GM12878 (cell line): Measurements from ENCODE around the gene CADPS. TPM values are rescaled to one million over a fixed set of nuclear protein-coding genes. Genes with fewer than 3 reads are reported as not detected.

Experiments
- ATAC-seq: fragments of 200-7000 bp; cut with Tn5 transposase; 3 replicates; pipeline ENCODE4 v1.9.1; 2020; ENCODE audit warnings: mild to moderate bottlenecking, moderate library complexity
- BruUV-seq: library from RNA; stranded (reverse); fragments of 400-500 nt; replicated peaks from 2 replicates; lab custom pipeline; 2021; lab: Mats Ljungman, UMichigan
- CTCF ChIA-PET: fragments of 300-600 bp; sonication (Branson Sonifier 250); formaldehyde crosslinking; extraction: SDS; loops from one replicate; lab custom pipeline; 2021; ENCODE audit warnings: inconsistent platforms; lab: Yijun Ruan, JAX
- POLR2A ChIA-PET: fragments of 350-600 bp; formaldehyde crosslinking; extraction: SDS; loops from one replicate; lab custom pipeline; 2021; ENCODE audit warnings: inconsistent platforms; lab: Charles Lee
- RAD21 ChIA-PET: fragments of 300-600 bp; sonication (Branson Sonifier 250); formaldehyde crosslinking; loops from one replicate; lab custom pipeline; 2023; ENCODE audit warnings: antibody characterized with exemption; ENCODE audit not compliant: unreplicated experiment; lab: Charles Lee
- SMC1A ChIA-PET: fragments of 300-600 bp; sonication (Branson Sonifier 250); formaldehyde crosslinking; loops from one replicate; lab custom pipeline; 2023; ENCODE audit not compliant: unreplicated experiment, uncharacterized antibody; lab: Charles Lee
- DNase-seq: peaks from one replicate; pipeline ENCODE4 v3.0.0-alpha.2; 2011; ENCODE audit warnings: low read depth, low spot score
- FAIRE-seq: peaks from 3 replicates; lab custom pipeline; 2011; peaks lifted over from hg19 to GRCh38; lab: Jason Lieb, UNC
- H2AFZ ChIP-seq: 2 replicates; pipeline ENCODE4 v1.6.0; 2011; ENCODE audit warnings: low read depth, low read length, control low read depth; ENCODE audit not compliant: control insufficient read depth
- H3K27ac ChIP-seq: 2 replicates; pipeline ENCODE4 v1.5.1; 2011; ENCODE audit warnings: control low read depth; ENCODE audit not compliant: control insufficient read depth, insufficient read depth
- H3K27me3 ChIP-seq, 2 experiments: replicated peaks in 1 of 2; 2 replicates each; pipeline versions ENCODE4 v1.6.0 to v1.6.1; 2011; ENCODE audit warnings: low read length in 1 of 2; ENCODE audit not compliant: control insufficient read depth in 2 of 2, insufficient read depth in 2 of 2
- H3K36me3 ChIP-seq, 2 experiments: 2 replicates each; pipeline ENCODE4 v1.5.1; 2011; ENCODE audit warnings: low read length in 1 of 2; ENCODE audit not compliant: control insufficient read depth in 2 of 2, insufficient read depth in 2 of 2
- H3K4me1 ChIP-seq: 2 replicates; pipeline ENCODE4 v1.6.1; 2011; ENCODE audit warnings: mild to moderate bottlenecking, low read length, moderate library complexity, mixed read lengths; ENCODE audit not compliant: control insufficient read depth, insufficient read depth
- H3K4me2 ChIP-seq: 2 replicates; pipeline ENCODE4 v1.6.0; 2011; ENCODE audit warnings: control low read depth; ENCODE audit not compliant: control insufficient read depth, insufficient read depth
- H3K4me3 ChIP-seq: fragments of 200-600 bp; sonication (generic); 2 replicates; pipeline ENCODE4 v1.5.1; 2016
- H3K79me2 ChIP-seq: 2 replicates; pipeline ENCODE4 v1.6.0; 2011; ENCODE audit warnings: low read length; ENCODE audit not compliant: control insufficient read depth, insufficient read depth
- H3K9ac ChIP-seq: 2 replicates; pipeline ENCODE4 v1.8.0; 2011; ENCODE audit warnings: low read length, control low read depth, mixed read lengths; ENCODE audit not compliant: control insufficient read depth, insufficient read depth
- H3K9me3 ChIP-seq: replicated peaks from 3 replicates; pipeline ENCODE4 v1.5.1; 2011; ENCODE audit warnings: mild to moderate bottlenecking, low read length; ENCODE audit not compliant: control insufficient read depth, insufficient read depth
- H4K20me1 ChIP-seq: 2 replicates; pipeline ENCODE4 v1.6.0; 2011; ENCODE audit not compliant: control insufficient read depth, insufficient read depth
- ATF7 ChIP-seq: fragments of 450-650 bp; IDR thresholded peaks from 2 replicates; pipeline ENCODE4 v1.6.1; 2016; ENCODE audit warnings: low read depth, mild to moderate bottlenecking
- CBFB ChIP-seq: IDR thresholded peaks from 2 replicates; pipeline ENCODE4 v1.6.1; 2016; ENCODE audit warnings: antibody characterized with exemption, low read depth
- CREB1 ChIP-seq: IDR thresholded peaks from 2 replicates; pipeline ENCODE4 v1.6.1; 2012; ENCODE audit warnings: low read depth, mild to moderate bottlenecking, inconsistent platforms
- IRF4 ChIP-seq: IDR thresholded peaks from 2 replicates; pipeline ENCODE4 v1.6.1; 2011; ENCODE audit warnings: low read depth, low read length
- MEF2A ChIP-seq: IDR thresholded peaks from 2 replicates; pipeline ENCODE4 v1.6.1; 2011; ENCODE audit warnings: low read depth, mild to moderate bottlenecking, low read length, moderate library complexity; ENCODE audit not compliant: insufficient read depth
- MTA2 ChIP-seq: fragments of 450-650 bp; IDR thresholded peaks from 2 replicates; pipeline ENCODE4 v1.6.1; 2016; ENCODE audit warnings: low read depth, mild to moderate bottlenecking, moderate library complexity
- NFXL1 ChIP-seq: fragments of 450-650 bp; IDR thresholded peaks from 2 replicates; pipeline ENCODE4 v1.6.1; 2017; ENCODE audit warnings: antibody characterized with exemption, mild to moderate bottlenecking, borderline replicate concordance
- NFYB ChIP-seq: IDR thresholded peaks from 2 replicates; pipeline ENCODE4 v1.6.1; 2011; ENCODE audit warnings: low read depth, mild to moderate bottlenecking, low read length, improper control_type of control experiment, moderate library complexity; ENCODE audit not compliant: insufficient read depth
- NR2C1 ChIP-seq: fragments of 450-650 bp; IDR thresholded peaks from 2 replicates; pipeline ENCODE4 v1.6.1; 2017; ENCODE audit warnings: antibody characterized with exemption, mild to moderate bottlenecking, moderate library complexity
- PAX8 ChIP-seq: fragments of 450-650 bp; IDR thresholded peaks from 2 replicates; pipeline ENCODE4 v1.6.1; 2017; ENCODE audit warnings: mild to moderate bottlenecking, moderate library complexity
- PML ChIP-seq: IDR thresholded peaks from 2 replicates; pipeline ENCODE4 v1.6.1; 2012; ENCODE audit warnings: low read length, inconsistent platforms
- RCOR1 ChIP-seq: conservative IDR thresholded peaks from 2 replicates; pipeline ENCODE4 v1.6.1; 2012; ENCODE audit warnings: low read depth, low read length, improper control_type of control experiment
- SMAD5 ChIP-seq: IDR thresholded peaks from 2 replicates; pipeline ENCODE4 v1.6.1; 2016; ENCODE audit warnings: antibody characterized with exemption, low read depth
- SRF ChIP-seq, 2 experiments: IDR thresholded peaks; 2 replicates each; pipeline ENCODE4 v1.6.1; 2011; ENCODE audit warnings: low read depth in 2 of 2, low read length in 2 of 2, mild to moderate bottlenecking in 1 of 2, moderate library complexity in 1 of 2
- STAT1 ChIP-seq: fragments of 450-650 bp; conservative IDR thresholded peaks from 2 replicates; pipeline ENCODE4 v1.6.1; 2014; ENCODE audit warnings: antibody characterized with exemption, mild to moderate bottlenecking
- SUPT20H ChIP-seq: IDR thresholded peaks from 2 replicates; pipeline ENCODE4 v1.6.1; 2011; ENCODE audit warnings: low read depth, mild to moderate bottlenecking, low read length, moderate library complexity, borderline replicate concordance; ENCODE audit not compliant: control insufficient read depth
- whole genome bisulfite sequencing: methylation state at CpG from one replicate; pipeline ENCODE4 v1.1.6; 2016; ENCODE audit warnings: low lambda C conversion rate; ENCODE audit not compliant: insufficient replicate concordance, insufficient coverage; ENCODE audit errors: missing lambda C conversion rate; 5-methylcytosine and 5-hydroxymethylcytosine counted together
- in situ Hi-C: fragments of 300-500 bp; cut with MboI; formaldehyde crosslinking; loops from 9 replicates; pipeline ENCODE4 v1.14.3; 2018; ENCODE audit warnings: mixed read lengths
- intact Hi-C: fragments of 100-400 bp; cut with micrococcal nuclease; formaldehyde crosslinking; loops from one replicate; pipeline ENCODE4 v1.14.2; 2022; ENCODE audit not compliant: unreplicated experiment
- polyA plus RNA-seq, 11 experiments: library from polyadenylated mRNA; depleted of rRNA in 4 of 11; unstranded in 6 of 11; stranded (reverse) in 5 of 11; fragments of >200 nt; fragmentation: Nextera tagmentation in 4 of 11; fragmentation: Illumina TruSeq in 1 of 11; extraction: Ambion mirVana in 4 of 11; extraction: Trizol in 1 of 11; gene quantifications; 1 replicate in 1 of 11; 2 replicates in 10 of 11; pipeline versions ENCODE4 v1.2.1 to v1.2.3, GENCODE V29; 2011 to 2016; ENCODE audit warnings: inconsistent platforms in 2 of 11, missing spikeins in 2 of 11, low read depth in 1 of 11
- total RNA-seq, 4 experiments: library from RNA; depleted of rRNA in 3 of 4; stranded (reverse); fragments of >200 nt in 3 of 4; fragmentation: Illumina TruSeq in 1 of 4; extraction: Trizol in 1 of 4; gene quantifications; 2 replicates each; pipeline versions ENCODE4 v1.2.1 to v1.2.3, GENCODE V29; 2013 to 2021
- TF ChIP-seq, protein P1 (sequence below): fragments of 450-650 bp; formaldehyde crosslinking; IDR thresholded peaks from 2 replicates; pipeline ENCODE4 v1.4.0; 2020; ENCODE audit warnings: mild to moderate bottlenecking, moderate library complexity
- TF ChIP-seq, protein P2 (sequence below): fragments of 450-650 bp; formaldehyde crosslinking; IDR thresholded peaks from 2 replicates; pipeline ENCODE4 v1.4.0; 2022; ENCODE audit warnings: mild to moderate bottlenecking, moderate library complexity

CADPS gene
- total and polyA plus RNA-seq, 10 of the 15 experiments (the other 5 are each of a cell fraction or from before 2014, with no cell fraction given), result 0.20 TPM; not detected in 9

DNA sequence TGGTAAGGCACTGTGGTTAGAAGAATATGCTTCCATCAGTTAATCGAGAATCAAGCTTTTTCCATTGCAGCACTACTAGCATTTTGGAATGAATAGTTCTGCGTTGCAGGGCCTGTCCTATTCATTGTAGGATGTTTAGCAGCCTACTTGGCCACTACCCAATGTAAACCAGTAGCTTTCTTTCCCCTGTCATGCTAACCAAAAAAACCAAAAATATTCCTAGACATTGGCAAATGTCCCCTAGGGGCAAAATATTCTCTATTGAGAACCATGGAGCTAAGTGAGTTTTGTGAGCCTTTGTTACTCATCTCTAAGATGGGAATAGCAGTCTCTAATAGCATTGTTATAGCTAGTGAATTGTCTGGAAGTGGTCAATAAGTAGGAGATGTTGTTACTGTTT lies 187.2 kb downstream of the CADPS start (continued):
- TF ChIP-seq, protein P1, sequence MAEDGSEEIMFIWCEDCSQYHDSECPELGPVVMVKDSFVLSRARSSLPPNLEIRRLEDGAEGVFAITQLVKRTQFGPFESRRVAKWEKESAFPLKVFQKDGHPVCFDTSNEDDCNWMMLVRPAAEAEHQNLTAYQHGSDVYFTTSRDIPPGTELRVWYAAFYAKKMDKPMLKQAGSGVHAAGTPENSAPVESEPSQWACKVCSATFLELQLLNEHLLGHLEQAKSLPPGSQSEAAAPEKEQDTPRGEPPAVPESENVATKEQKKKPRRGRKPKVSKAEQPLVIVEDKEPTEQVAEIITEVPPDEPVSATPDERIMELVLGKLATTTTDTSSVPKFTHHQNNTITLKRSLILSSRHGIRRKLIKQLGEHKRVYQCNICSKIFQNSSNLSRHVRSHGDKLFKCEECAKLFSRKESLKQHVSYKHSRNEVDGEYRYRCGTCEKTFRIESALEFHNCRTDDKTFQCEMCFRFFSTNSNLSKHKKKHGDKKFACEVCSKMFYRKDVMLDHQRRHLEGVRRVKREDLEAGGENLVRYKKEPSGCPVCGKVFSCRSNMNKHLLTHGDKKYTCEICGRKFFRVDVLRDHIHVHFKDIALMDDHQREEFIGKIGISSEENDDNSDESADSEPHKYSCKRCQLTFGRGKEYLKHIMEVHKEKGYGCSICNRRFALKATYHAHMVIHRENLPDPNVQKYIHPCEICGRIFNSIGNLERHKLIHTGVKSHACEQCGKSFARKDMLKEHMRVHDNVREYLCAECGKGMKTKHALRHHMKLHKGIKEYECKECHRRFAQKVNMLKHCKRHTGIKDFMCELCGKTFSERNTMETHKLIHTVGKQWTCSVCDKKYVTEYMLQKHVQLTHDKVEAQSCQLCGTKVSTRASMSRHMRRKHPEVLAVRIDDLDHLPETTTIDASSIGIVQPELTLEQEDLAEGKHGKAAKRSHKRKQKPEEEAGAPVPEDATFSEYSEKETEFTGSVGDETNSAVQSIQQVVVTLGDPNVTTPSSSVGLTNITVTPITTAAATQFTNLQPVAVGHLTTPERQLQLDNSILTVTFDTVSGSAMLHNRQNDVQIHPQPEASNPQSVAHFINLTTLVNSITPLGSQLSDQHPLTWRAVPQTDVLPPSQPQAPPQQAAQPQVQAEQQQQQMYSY (CRISPR knock-in tag), result no peak
- TF ChIP-seq CBFB (no peak), MTA2 (no peak)

DNA sequence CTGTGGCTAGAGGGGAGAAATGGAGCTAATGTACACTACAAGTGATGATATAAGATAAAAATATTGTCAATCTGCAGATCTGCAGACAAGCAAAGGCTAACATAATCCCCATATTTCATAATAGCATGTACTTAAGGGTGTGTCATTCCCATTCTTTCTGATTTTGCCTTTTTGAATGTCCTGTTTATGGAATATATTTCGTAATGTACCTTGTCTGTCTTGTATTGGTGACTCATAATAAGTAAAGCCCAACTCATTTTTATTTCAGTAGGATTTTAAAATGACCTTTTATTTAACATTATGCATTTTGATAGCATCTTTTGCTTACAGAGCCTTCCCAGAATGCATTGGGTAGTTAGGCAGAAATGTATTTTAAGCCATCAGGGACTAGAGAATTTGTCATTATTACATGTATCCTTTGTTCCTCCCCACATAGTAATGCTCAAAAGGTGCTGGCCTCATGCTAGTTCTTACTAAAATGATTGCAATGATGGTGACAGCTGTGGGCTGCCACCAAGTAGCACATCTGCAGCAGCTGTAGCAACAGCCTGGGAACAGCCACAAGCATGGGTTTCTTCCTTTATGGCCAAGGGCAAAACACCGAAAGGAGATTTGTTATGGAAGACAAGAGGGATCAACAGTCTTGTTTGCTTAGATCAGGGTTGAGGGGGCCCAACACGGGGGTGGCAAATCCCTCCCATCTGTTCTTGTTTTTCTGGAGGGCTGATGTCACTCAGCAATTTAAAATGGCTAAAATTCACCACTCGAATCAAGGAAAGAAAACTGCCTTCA lies 188.5 kb downstream of the CADPS start:
- H3K4me2 ChIP-seq, result no peak overlapping the region
- H3K9me3 ChIP-seq, result no peaks in the 10 kb centered on the region
- POLR2A ChIA-PET, result no interaction called here
- H4K20me1 ChIP-seq, result no peaks in the 10 kb centered on the region
- WGBS, result 0% methylated on average over 4 of the region's 4 CpGs
- no peak for ATAC-seq
- H3K79me2 ChIP-seq, result no peaks in the 10 kb centered on the region
- CTCF ChIA-PET, result no interaction called here
- FAIRE-seq, result no peak
- no peaks in the 10 kb centered on the region for H3K27me3 ChIP-seq
- RAD21 ChIA-PET, result no interaction called here
- intact Hi-C loops, result no loop called here
- no peak for DNase-seq
- H3K36me3 ChIP-seq, result no peaks in the 10 kb centered on the region
- no peak overlapping the region for H2AFZ ChIP-seq
- in situ Hi-C loops, result no loop called here
- H3K9ac ChIP-seq, result no peak overlapping the region
- no peak overlapping the region for H3K4me3 ChIP-seq
- H3K27ac ChIP-seq, result no peak overlapping the region
- no peaks in the 10 kb centered on the region for H3K4me1 ChIP-seq
- SMC1A ChIA-PET, result no interaction called here
- no TSS peak for BruUV-seq
- TF ChIP-seq CREB1, result no peak
- TF ChIP-seq, protein P2, sequence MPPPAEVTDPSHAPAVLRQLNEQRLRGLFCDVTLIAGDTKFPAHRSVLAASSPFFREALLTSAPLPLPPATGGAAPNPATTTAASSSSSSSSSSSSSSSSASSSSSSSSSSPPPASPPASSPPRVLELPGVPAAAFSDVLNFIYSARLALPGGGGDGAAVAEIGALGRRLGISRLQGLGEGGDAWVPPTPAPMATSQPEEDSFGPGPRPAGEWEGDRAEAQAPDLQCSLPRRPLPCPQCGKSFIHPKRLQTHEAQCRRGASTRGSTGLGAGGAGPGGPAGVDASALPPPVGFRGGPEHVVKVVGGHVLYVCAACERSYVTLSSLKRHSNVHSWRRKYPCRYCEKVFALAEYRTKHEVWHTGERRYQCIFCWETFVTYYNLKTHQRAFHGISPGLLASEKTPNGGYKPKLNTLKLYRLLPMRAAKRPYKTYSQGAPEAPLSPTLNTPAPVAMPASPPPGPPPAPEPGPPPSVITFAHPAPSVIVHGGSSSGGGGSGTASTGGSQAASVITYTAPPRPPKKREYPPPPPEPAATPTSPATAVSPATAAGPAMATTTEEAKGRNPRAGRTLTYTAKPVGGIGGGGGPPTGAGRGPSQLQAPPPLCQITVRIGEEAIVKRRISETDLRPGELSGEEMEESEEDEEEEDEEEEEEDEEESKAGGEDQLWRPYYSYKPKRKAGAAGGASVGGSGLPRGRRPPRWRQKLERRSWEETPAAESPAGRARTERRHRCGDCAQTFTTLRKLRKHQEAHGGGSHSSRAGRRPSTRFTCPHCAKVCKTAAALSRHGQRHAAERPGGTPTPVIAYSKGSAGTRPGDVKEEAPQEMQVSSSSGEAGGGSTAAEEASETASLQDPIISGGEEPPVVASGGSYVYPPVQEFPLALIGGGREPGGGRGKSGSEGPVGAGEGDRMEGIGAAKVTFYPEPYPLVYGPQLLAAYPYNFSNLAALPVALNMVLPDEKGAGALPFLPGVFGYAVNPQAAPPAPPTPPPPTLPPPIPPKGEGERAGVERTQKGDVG (CRISPR knock-in tag), result no peak
- no peak for TF ChIP-seq SRF (IDR thresholded peaks at IDR 0.05; ENCODE audit: low read depth in 2 of 2, low read length in 2 of 2)
- TF ChIP-seq NR2C1, result no peak
- no peak for TF ChIP-seq MEF2A
- no peak for TF ChIP-seq PAX8
- no peak for TF ChIP-seq MTA2
- TF ChIP-seq NFYB, result no peak
- TF ChIP-seq NFXL1, result no peak
- TF ChIP-seq IRF4, result no peak
- TF ChIP-seq PML, result no peak
- TF ChIP-seq SMAD5, result no peak
- no peak for TF ChIP-seq ATF7
- no peak for TF ChIP-seq RCOR1
- TF ChIP-seq SUPT20H, result no peak
- no peak for TF ChIP-seq STAT1
